Prostate gland (tissue), 2 donors: Measurements from ENCODE around the gene ZNF862.

Experiments
- CTCF ChIP-seq, 4 experiments: fragments of 200-600 bp in 2 of 4; fragments of 450-650 bp in 2 of 4; sonication (generic) in 2 of 4; IDR thresholded peaks; 1 replicate in 3 of 4; 2 replicates in 1 of 4; pipeline ENCODE4 v1.5.1; 2016 to 2019; ENCODE audit warnings: antibody characterized with exemption in 4 of 4, mild to moderate bottlenecking in 2 of 4, moderate library complexity in 2 of 4
- POLR2A ChIP-seq: fragments of 450-650 bp; IDR thresholded peaks from one replicate; pipeline ENCODE4 v1.6.1; 2016; ENCODE audit warnings: antibody characterized with exemption, mild to moderate bottlenecking
- POLR2AphosphoS5 ChIP-seq: sonication (generic); formaldehyde crosslinking; IDR thresholded peaks from one replicate; pipeline ENCODE4 v1.6.1; 2017; ENCODE audit warnings: antibody characterized with exemption

GRCh38 chr7:149792220-149792595 lies 46.0 kb upstream of the ZNF862 start:
- TF ChIP-seq CTCF (IDR thresholded peaks at IDR 0.05) (no peak), POLR2A (no peak), POLR2AphosphoS5 (no peak)
